ENCODE measurements around the gene USF3.

Gene USF3

DNA sequence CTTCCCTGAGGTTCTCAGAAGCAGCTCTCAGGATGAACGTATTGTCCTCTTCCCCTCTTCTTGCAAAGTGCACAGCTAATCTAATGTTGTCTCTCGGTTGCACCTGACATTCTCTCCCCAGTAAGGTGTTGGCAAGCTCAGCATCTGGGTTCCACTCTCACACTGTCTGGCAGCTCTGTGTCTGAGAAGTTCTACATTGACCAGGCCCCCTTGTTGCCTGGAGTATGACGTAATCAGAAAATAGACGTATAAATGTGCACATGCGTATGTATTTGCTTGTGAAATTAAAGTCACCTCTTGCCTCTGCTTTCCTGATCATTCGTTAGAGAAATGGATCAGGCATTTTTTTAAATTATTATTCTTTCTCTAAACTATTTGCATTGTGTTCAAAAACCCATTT is 67.7 kb downstream of the USF3 start:
- H3K4me3 ChIP-seq (ENCODE audit: low read length): no peak overlapping the region
- no peak for DNase-seq (ENCODE audit: low read depth)
- no peak for TF ChIP-seq CTCF (conservative IDR thresholded peaks at IDR 0.05; ENCODE audit: low read depth, low read length)

DNA sequence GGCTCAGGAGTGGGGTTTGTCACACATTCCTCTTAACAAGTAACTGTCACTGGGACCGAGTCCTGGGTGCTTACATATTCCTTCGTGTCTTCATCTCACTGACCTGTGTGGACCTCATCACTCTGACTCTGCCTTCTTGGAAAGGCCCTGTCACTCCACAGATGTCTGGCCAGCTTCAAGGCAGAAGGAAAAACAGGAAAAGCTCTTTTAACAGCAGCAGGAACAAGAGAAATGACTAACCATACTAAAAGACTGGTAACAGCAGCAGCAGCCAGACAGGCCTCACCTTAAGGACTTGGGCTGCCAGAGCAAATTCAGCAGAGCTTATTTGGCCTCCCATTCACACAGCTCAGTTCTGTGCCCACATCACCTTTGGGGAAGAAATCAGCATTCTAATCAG is 68.1 kb downstream of the USF3 start:
- DNase-seq (ENCODE audit: low read depth): no peak
- TF ChIP-seq CTCF (conservative IDR thresholded peaks at IDR 0.05; ENCODE audit: low read depth, low read length): no peak

DNA sequence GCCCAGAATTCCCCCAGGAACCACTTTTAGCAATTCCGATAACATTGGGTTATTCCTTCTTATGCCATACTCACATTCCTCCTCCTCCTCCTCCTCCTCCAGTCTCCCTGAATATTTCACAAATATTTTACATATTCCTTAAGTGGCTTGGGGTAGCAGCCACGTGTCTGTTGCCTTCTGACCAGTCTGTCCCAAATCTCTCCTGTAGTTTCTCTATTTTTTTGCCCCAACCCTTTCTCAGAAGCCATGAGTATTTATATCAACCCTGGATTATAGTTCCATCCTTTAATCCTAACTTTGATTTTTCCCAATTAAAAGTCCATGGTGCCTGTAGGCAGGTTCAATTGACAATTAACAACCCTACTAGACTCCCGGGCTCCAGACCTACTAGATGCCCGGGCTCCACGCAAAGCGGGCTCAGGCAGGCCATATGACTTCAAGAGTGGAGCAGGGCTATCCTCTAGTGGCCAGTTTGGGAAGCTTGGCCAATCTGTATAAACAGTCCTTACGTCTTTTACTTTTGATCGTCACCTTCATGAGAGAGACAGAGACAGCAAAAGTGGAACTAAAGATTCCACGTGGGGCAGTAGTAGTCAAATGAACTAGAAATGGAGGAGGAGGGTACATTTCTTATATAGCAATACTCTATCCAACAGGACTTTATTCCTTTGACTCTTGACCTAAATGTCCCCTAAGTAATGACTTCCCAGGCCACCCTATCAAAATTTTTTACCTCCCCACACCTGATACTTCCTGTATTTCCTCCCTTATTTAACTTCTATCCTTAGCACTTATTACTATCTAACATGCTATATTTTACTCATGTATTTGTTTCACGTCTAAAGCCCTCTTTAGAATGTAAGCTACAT is 69.7 kb downstream of the USF3 start:
- TF ChIP-seq CTCF (conservative IDR thresholded peaks at IDR 0.05; ENCODE audit: low read depth, low read length): peak; percentile 97
- no peak for DNase-seq (ENCODE audit: low read depth)
- H3K4me3 ChIP-seq (ENCODE audit: low read length): no peak overlapping the region

More for the DNA sequence above, 68.1 kb downstream of the USF3 start:
- no peak overlapping the region for H3K4me3 ChIP-seq (ENCODE audit: low read length)

DNA sequence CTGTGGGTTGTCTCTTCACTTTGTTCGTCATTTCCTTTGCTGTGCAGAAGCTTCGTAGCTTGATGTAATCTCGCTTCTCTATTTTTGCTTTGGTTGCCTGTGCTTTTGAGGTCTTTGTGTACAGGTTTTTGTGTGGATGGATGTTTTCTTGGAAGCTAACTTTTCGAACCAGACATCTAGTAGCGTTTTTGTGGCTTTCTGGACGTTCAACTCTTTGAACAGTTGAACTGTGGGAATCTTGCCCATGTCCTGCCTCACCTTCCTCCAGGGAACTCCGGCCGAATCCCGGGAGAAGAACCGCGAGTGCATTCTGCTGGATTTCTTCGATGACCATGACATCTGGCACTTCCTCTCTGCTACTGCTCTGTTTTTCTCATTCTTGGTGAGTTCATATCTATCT is 70.6 kb downstream of the USF3 start:
- DNase-seq (ENCODE audit: low read depth): no peak
- no peak overlapping the region for H3K4me3 ChIP-seq (ENCODE audit: low read length)
- no peak for TF ChIP-seq CTCF (conservative IDR thresholded peaks at IDR 0.05; ENCODE audit: low read depth, low read length)

GRCh38 chr3:113623811-113624210 is 72.6 kb downstream of the USF3 start:
- DNase-seq (ENCODE audit: low read depth): no peak
- H3K4me3 ChIP-seq (ENCODE audit: low read length): no peak overlapping the region
- no peak for TF ChIP-seq CTCF (conservative IDR thresholded peaks at IDR 0.05; ENCODE audit: low read depth, low read length)

DNA sequence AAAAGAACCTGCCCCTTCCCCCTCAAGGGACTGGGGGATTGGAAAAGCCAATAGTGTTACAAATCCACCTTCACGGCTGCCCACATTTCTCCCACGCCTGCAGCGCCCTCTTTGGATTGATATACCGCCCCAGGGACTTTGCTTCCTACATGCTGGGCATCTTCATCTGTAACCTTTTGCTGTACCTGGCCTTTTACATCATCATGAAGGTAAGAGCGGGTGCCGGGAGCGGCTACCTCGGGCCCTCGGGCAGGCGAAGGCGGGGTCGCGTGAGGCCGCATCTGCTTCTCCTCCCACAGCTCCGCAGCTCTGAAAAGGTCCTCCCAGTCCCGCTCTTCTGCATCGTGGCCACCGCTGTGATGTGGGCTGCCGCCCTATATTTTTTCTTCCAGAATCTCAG is 73.1 kb downstream of the USF3 start:
- TF ChIP-seq CTCF (conservative IDR thresholded peaks at IDR 0.05; ENCODE audit: low read depth, low read length): peak; percentile 33
- H3K4me3 ChIP-seq (ENCODE audit: low read length): no peak overlapping the region

GRCh38 chr3:113620091-113620490 is 76.4 kb downstream of the USF3 start:
- no peak for DNase-seq (ENCODE audit: low read depth)
- TF ChIP-seq CTCF (conservative IDR thresholded peaks at IDR 0.05; ENCODE audit: low read depth, low read length): no peak
- H3K4me3 ChIP-seq (ENCODE audit: low read length): no peak overlapping the region

More for the DNA sequence above, 73.1 kb downstream of the USF3 start:
- no peak for DNase-seq (ENCODE audit: low read depth)
